HG03521 (cell line): ENCODE measurements around the gene KLHL40.

Experiments used
- ATAC-seq: cut with Tn5 transposase; IDR thresholded peaks from one replicate; pipeline ENCODE4 v1.9.1; 2021; ENCODE audit warnings: mild to moderate bottlenecking, moderate library complexity; ENCODE audit not compliant: unreplicated experiment

KLHL40 gene

GRCh38 chr3:42735615-42736014 is 50.3 kb downstream of the KLHL40 start:
- no peak for ATAC-seq

GRCh38 chr3:42736081-42736480 is 50.7 kb downstream of the KLHL40 start:
- no peak for ATAC-seq

- no peak for ATAC-seq
Observed at GRCh38 chr3:42736531-42736930, 51.2 kb downstream of the KLHL40 start.

DNA sequence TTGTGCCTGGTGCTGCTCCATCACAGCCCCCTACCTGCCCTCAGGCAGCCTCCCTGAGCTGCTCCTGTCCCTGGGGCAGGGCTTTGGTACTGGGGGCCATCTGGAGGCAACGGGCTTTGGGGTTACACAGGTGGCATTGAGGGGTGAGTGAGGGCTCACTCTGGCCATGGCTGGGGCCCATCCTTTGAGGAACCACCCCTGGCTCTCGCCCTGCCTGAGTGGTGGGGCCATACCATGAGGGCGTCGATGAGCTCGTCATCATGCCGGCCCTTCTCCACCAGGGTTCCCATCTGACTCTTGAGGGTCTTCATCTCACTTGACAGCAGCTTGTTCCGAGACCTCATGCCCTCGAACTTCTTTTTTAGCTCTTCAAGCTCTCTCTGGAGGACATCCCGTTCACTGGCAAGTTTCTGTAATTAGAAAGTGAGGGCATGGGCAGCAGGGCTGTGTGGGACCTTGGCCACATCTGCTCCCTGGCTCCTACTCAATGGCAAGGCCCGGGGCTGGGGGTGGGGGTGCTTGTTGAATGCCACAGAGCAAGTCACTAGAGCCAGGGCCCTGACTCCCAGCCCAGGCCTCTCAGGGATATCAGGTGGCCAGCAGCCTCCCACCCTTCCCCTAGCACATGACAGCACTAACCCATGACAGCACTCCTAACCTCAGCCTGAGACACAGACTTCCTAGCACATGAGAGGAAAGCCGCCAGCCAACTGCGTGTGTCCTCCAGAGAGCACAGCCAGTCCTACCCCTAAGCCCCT is 54.2 kb downstream of the KLHL40 start:
- ATAC-seq: no peak

DNA sequence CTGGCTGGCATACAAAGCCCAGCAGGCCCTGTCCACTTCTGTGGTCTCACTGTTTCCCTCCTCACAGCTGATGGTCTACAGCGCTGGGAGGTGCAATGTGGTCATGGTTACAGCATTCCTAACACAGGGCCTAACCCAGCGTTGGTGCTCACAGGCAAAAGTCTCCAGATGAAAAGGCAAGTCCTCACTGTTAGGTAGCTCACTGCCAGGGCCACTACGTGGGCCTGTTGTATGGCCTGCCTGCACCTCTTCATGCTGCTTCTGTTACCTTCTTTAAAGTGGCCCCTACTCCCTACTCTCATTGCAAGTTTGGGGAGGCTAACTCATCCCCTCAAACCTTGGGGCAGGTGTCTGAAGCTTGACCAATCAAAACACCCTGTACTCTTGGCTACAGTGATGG is 56.5 kb downstream of the KLHL40 start:
- ATAC-seq: no peak
